NCI-H526 (cell line): Measurements from ENCODE around the gene KIF1A.
"Not testable (repeated sequence)": the region's sequence is repeated elsewhere in the genome, so short reads cannot be mapped to it uniquely, and the experiment has no call there.

Experiments used
- DNase-seq, 2 experiments: peaks; one replicate each; lab custom pipeline; 2025; lab: John Stamatoyannopoulos, UW

KIF1A gene

DNA sequence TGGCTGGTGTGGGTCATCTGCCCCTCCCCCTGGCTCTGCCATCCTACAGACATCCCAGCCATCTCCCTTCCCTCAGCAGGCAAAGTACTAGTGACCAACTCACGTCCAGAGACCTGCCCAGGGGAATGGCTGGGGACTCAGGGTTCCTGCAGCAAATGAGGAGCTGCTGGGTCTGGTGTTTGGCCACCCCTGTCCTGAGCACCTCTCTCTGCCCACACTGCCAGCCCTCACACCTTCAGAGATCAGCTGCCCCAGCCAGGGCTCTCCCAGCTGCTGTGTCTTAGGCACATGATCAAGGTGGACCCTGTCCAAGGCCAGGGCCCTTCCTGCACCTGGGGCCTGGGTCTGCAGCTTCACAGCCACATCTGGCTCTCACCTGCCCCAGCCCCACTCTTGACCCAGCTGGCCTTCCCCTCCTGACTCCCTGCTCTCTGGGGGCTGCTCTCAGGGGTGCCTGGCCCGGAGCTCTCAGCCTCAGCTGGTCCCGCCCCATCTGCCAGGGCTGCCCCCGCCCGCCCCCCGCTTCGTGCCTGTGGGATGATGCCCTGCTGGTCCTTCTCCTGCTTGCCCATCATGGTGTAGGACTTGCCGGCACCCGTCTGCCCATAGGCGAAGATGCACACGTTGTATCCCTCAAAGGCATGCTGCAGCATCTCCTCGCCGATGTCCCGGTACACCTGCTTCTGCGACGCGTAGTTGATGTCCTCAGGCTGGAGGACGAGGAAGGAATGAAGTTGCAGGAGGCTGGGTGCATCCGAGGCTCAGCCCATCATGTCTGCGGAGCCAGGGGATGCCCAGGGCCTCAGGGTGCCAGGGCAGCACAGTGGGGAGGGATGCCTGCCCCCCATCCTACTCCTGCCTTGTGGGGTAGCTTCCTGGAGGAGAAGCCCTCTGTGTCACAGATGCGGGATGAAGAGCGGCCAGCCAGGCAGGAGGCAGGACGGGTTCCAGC, 32.2 kb downstream of the KIF1A start:
- no peak for DNase-seq

DNA sequence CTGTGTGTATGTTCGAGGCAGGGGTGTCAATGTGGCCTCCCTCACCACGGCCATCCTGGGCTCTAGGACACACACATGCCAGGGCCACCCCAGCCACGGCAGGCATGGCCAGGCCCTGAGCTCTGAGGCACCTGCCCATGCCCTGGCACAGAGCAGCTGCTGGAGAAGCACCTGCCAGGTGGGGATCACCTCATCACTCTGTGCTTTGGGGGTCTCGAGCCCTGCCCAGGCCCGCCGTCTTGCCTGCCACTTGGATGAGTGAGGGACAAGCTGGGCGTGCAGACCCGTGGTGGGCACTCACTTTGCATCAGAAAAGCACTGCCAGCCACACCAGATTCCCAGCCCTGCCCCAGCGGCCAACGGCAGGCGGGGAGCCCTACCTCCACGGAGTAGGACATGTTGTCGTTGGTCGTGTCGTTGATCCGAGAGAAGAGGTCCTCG, 33.1 kb downstream of the KIF1A start:
- DNase-seq, result no peak

DNA sequence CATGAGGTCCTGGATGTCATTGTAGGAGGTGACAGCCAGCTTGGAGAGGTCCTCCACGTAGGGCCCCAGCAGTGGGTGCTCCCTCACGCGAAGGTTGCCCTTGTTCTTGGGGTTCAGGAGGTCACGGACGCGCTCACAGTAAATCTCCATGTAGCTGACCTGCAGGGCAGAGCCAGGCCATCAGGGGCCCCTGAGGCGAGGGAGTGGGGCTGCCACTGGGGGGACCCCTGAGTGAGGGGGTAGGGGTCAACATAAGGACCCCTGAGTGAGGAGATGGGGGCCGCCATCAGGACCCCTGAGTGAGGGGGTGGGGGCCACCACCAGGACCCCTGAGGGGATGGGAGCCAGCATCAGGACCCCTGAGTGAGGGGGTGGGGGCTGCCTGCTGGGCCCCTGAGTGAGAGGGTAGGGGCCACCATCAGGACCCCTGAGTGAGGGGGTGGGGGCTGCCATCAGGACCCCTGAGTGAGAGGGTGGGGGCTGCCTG, 33.6 kb downstream of the KIF1A start:
- DNase-seq, result no peak

DNA sequence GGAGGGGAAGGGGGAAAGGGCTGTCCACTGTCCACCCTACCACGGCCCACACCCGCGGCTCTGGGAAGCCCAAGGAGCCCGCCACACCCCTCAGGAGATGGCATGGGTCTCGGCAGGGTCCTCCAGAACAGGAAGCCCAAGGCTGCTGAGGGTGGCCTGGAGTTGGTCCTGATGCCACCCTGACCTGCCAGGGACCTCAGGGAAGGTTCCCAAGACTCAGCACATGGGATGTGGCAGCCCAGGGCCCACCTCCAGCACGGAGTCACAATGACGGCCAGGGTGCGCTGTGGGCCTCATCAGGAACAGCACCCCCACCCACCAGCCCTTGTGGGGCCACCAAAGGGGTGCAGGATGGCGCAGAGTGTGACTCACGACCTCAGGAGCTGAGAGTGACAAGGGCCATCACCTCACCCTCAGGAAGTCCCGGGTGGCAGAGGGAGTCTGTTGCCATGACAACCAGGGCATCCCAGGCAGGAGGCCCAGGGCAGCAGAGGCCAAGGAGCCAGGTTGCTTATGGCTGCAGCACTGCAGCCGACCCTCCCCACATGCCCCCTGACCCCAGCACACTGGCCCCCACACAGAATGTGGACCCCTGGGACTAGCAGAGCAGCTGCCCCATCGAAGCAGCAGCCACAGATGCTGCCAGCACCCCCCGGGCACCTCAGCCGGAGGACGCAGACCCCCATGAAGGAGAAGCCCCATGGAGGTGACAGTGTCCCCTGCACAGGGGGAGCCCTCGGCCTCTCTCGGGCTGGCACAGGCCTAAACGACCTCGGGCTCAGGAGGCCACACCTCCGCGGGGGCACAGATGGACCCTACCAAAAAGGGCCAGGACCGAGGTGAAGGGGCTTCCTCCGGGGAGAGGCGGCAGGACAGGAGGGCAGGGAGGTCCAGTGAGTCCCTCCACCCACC, 34.3 kb downstream of the KIF1A start:
- DNase-seq, result no peak

DNA sequence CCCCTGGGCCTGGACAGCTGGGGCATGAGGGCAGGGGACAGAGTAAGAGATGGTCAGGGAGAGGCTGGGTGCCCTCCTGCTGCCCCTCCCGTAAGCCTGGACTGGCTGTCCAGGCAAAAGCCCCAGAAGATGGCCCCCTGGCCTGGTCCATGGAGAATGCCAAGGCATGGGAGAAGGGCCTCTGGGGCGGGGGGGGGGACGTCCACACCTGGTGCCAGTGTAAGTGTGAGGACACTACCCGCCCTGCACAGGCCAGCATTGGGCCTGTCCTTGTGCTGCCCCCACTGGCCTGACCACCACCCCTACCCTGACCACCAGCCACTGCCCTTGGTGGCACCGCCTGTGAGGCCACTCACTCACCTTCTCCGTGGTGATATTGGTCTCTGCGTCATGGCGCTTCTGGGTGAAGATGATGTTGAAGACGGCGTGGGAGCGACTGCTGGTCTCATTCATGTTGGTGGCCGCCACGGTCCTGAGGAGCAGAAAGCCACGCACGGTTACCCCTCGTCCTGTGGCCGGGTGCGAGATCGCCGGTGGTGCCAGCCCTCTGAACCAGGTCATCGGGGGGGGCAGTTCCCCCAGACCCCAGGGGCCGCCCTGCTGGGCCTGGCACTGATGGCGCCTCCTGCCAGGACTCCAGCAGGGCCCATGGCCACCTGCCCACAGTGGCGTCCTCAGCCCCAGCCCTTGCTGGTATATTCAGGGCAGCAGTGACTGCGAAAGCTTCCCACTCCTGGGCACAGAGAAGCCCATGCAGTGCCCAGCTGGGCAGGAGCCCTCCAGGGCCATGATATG, 35.2 kb downstream of the KIF1A start:
- DNase-seq, result no peak

DNA sequence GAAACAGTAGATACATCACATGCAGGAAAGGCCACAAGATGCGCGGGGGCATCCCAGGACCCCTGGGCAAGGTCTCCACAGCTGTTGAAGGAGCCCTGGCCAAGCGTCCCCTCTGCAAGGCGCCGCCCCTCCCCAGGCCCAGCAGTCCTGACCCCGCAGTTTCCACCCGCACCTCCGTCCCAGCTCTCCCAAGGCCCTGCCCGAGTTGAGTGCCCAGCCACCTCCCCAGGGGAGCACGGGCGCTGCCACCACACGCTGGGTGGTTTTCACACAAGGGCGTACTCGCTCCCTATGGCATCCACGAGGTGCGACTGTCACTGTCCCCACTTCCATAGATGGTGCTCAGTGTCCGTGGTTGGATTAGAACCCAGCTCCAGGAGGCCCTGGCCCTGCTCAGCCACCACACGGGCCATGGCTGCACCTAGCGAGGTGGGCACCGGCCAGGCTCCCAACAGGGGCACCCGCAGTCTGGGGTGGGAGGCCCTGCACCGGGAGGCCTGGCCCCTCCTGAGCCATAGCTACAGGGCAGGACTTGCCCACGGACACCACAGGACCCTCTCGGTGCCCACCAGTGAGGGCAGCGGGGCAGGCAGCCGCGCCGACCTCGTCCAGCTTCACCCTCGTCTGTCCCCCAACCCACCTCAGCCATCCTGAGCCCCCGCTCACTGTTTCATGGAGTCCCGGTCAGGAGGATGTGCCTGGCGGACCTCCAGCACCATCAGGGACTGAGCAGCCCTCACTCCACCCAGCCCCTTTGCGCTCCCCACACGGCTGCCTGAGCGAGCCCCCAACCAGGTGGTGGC, 36.0 kb downstream of the KIF1A start:
- DNase-seq, result no peak

DNA sequence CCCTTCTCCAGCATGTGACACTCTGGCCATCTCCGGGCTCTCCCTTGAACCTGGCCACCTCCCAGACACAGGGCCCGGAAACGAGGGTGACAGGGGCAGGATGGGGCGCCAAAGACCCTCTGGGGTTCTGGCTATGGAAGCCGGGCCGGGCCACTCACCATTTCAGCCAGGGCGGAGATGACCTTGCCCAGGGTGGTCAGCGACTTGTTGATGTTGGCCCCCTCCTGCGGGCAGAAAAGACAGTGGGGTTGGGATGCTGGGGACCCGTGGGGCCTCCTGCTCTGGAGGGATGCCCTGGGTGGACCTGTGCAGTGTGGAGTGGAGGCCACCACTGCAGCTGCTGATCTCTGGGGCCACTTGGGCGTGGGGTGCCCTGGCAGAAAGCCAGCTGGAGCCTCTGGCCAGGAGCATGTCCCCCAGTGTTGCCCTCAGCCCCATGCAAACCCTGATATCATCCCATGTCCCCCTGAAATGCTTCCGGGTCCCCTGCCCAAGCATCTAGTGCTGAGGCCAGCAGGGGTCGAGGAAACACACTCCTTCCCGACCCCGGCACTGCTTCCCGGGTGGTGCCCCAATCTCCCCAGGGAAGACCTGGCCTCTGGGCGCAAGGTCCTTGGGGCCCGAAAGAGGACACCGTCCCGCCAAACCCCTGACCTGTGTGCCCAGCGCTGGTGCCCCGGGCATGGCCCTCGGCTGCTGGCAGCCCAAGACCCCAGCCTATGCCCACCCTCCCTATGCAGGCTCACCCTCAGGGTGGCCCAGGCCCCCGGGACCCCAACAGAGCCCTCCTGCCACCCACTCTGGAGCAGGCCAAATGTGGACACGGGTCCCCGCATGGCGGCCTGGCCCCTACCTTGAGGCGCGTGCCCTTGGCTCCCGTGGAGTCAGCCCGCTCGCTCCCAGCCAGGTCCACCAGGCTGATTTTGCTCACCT, 36.9 kb downstream of the KIF1A start:
- no peak for DNase-seq

DNA sequence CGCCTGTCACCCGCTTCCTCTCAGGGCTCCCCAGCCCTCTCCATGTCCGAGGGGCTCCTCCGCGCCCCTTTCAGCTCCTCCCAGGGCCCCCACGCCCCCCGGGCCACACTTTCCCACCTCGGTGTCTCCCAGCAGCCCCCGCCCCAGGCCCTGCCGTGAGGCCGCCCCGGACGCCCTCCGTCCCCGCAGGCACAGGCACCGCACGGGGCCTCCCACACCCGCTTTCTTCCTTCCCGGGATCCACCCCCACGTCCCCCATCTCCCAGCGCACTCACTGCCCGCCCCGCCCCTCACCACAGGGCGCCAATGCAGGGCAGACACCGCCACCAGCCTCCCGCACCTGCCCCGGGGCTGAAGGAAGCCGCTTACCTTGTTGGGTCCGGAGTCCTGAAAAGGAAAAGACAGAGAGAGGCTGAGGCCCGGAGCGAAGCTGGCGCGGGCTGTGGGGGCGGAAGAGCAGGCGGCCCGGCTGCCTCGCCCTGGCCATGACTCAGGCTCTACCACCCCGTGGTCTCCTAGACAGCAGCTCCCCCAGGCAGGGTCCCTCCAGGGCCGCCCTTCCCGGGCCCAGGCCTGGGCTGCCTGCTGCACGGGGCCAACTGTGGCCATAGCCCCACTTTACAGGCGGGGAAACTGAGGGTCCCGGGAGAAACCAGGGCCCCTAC, 37.7 kb downstream of the KIF1A start:
- no peak for DNase-seq

DNA sequence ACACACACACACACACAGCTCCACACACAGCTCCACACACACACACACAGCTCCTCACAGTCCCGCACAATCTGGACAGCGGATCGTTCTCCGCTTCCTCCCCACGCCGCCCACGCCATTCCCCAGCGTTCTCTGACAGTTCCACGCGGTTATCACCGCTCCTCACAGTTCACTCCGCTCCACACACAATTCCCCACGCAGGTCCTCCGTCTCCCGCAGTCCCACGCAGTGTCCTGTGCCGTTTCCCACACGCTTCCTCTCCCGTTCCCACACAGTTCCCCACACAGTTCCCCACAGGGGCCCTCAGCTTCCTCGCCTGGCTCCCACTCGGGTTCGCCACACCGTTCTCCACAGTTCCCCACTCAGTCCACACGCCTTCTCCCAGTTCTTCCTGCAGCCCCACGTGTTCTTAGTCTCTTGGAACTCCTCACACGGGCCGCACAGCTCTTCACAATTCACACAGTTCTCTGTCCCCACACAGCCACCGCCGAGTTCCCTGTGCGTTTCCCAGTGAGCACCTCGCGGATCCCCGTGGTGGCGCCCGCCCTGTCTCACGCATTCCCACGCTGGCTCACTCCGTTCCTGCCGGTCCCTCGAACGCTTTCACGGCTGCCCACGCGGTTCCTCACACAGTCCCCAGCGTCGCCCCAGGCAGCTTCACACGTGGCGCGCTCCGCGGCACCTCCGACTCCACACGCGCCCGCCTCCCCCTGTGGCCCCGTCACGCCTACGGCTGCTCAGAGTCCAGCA, 38.4 kb downstream of the KIF1A start:
- DNase-seq, result no peak

DNA sequence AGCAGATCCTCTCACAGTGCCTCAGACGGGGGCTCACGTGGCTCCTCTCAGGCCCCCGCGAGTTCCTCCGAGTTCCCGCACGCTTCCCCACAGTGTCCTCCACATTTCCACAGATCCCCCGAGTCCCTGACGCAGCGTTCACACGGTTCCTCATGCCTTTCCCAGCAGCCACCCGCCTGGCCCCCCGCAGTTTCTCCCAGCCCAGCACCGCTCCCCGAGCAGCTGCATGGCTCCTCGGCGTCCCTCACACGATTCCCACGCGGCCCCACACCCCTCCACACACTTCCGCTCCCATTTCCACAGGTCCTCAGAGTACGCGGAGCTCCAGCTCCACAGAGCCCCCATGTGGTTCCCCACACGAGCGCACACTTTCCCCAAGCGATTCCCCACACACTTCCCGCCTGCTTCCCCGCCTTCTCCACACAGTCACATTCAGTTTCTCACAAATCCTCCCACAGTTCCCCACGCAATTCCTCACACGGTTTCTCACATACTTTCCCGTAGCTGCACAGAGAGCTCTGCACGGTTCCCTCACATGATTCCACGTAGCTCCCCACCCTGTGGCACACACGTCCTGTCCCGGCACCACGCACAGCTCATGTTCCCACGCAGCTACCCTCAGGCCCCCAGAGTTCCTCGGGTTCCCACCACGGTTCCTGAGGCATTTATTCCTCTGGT, 39.9 kb downstream of the KIF1A start:
- DNase-seq, result no peak

DNA sequence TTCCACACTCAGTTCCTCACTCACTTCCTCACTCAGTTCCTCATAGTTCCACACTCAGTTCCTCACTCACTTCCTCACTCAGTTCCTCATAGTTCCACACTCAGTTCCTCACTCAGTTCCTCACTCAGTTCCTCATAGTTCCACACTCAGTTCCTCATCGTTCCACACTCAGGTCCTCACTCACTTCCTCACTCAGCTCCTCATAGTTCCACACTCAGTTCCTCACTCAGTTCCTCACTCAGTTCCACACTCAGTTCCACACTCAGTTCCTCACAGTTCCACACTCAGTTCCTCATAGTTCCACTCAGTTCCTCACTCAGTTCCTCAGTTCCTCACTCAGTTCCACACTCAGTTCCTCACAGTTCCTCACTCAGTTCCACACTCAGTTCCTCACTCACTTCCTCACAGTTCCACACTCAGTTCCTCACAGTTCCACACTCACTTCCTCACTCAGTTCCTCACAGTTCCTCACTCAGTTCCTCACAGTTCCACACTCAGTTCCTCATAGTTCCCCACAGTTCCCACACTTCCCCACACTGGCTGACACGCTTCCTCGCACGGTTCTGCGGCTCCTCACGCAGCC, 40.7 kb downstream of the KIF1A start:
- not testable (repeated sequence) for DNase-seq

DNA sequence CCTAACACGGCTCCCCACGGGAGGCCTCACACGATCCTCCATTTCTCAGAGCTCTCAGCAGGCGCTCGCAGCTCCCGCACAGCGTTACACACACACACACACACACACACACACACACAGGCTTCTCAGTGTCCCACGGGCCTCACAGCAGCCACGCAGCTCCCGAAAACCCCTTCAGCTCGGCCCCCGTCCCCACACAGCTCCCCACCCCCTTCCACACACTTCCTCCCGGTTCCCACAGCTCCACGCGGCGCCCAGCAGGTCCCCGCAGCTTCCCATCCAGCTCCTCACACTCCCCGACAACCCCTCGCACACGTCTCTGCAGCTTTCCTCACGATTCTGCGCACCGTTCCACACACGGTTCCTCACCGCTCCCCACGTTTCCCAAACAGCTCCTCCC, 41.6 kb downstream of the KIF1A start:
- no peak for DNase-seq

DNA sequence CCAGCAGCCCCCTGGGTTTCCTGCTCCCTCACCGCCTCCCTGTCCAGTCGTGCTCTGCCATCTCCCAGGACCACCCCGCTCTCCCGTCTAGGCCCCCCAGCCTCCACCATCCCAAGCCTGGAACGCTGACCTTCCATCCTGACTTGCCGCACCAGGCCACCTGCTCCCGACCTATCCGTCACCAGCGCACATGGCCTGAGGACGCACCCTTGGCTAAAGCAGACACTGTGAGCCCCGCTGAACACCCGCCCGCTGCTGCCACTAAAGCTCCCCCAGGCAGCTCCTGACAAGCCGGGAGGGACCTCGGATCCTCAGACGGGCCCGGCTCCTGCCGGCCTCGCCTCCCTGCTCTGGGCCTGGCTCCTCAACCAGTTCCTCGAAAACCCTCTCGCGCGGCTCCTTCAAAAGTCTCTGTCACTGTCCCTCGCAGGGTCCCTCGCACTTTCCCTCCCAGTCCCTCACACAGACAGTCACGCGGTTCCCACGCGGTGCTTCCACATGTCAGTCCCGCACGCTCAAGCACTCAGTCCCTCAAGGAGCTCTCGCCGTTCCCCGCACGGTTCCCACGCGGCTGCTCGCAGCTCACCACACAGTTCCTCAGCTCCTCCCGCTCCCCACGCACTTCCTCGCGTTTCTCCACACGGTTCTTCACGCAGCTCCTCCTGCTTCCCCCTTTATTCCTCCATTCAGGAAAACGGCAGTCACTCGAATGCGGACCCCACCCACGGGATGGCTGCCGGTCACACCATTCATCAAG, 42.4 kb downstream of the KIF1A start:
- no peak for DNase-seq

DNA sequence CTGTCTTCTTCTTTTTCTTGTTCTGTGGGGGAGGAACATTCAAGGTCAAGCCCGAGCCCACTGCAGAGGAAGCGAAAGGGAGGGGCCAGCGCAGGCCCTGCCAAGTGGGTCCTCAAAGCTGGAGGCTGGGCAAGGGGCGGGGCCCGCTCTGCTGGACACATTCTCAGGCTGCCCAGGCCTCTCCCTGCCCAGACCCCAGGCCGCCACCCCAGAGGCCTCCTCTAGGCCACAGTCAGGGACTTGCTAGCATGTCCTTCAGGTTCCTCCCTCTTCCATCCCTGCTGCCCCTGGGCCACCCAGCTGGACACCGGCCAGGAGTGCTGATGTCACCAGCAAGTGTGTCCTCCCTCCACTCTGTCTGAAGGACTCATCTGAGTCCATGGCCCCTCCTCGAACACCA, 44.1 kb downstream of the KIF1A start:
- no peak for DNase-seq

DNA sequence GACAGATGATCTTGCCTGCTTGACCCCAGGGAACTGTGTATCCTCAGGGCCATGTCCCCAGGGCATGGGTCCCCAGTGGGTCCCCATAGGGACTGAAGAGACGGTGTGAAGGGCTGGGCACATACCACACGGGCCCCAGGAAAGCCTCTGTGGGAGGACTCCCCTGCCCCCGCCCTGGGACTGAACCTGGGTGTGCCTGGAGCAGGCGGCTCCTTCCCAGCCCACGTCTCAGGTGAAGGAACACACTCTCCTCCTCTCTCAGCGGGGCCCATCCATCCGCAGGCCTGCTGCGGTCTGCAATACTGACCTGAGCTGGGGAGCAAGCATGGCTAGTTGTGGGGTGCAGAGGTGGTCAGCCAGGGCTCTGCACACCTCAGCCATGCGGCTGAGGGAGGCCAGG, 45.2 kb downstream of the KIF1A start:
- DNase-seq, result no peak

DNA sequence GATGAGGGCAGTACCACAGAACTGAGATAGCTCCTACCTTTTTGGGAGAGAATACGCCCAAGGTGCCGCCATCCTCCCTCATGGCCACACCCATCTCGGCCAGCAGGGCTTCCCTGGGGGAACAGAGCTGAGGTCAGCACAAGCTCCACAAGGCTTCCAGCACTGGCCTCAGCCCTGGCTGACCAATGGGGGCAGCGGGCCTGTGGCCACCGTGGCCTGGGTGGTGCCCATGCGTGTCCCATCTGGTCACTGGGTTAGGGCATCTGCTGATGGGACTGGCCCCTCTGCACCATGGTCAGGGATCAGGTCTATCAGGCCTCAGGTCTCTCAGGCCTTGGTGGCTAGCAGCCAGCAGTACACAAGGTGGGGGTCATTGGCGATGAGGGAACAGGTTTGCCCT, 50.9 kb downstream of the KIF1A start:
- no peak for DNase-seq

DNA sequence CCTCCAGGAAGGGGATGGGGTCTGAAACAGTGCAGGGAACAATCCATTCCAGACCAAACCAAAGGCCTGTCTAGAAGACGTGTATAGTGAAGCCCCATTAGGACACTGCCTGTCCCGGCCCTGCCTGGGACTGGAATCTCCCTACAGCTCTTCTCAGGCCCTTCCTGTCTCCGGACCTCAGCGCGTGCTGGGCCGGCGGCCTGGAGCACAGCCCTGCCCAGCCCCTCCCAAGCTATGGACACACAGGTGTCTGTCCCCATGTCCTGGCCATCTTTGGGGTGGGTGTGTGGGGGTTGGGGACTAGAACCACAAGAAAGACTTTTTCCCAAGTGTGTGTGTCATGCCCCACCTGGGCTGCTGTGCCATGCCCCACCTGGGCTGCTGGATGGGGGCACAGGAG, 51.8 kb downstream of the KIF1A start:
- no peak for DNase-seq
